Vagina (tissue), 2 donors: Measurements from ENCODE around the gene BRPF3. TPM values are rescaled to one million over a fixed set of nuclear protein-coding genes. Genes with fewer than 3 reads are reported as not detected.

Experiments
- DNase-seq, 2 donors: peaks; one replicate each; pipeline ENCODE4 v3.0.0-alpha.2; 2017; ENCODE audit errors: extremely low spot score in 2 of 2
- H3K27ac ChIP-seq: fragments of 200-600 bp; sonication (generic); one replicate; pipeline ENCODE4 v1.5.1; 2019
- H3K27me3 ChIP-seq: fragments of 200-600 bp; sonication (generic); one replicate; pipeline ENCODE4 v1.5.1; 2019
- H3K36me3 ChIP-seq, 2 donors: fragments of 200-600 bp; sonication (generic); one replicate each; pipeline ENCODE4 v1.5.1; 2017 to 2019
- H3K4me1 ChIP-seq: fragments of 200-600 bp; sonication (generic); one replicate; pipeline ENCODE4 v1.5.1; 2019
- H3K4me3 ChIP-seq, 2 donors: fragments of 200-600 bp; sonication (generic); 1 replicate in 1 of 2; 2 replicates in 1 of 2; pipeline ENCODE4 v1.5.1; 2016 to 2019
- H3K9me3 ChIP-seq: fragments of 200-600 bp; sonication (generic); one replicate; pipeline ENCODE4 v1.5.1; 2019
- CTCF ChIP-seq, 3 experiments: fragments of 450-650 bp in 2 of 3; fragments of 200-600 bp in 1 of 3; sonication (generic) in 1 of 3; IDR thresholded peaks; one replicate each; pipeline ENCODE4 v1.5.1; 2017 to 2019; ENCODE audit warnings: antibody characterized with exemption in 3 of 3, mild to moderate bottlenecking in 2 of 3, moderate library complexity in 2 of 3
- POLR2A ChIP-seq, 2 donors: fragments of 450-650 bp; IDR thresholded peaks; one replicate each; pipeline ENCODE4 v1.6.1; 2017; ENCODE audit warnings: antibody characterized with exemption in 2 of 2, mild to moderate bottlenecking in 2 of 2, moderate library complexity in 2 of 2
- POLR2AphosphoS5 ChIP-seq, 2 donors: sonication (generic); formaldehyde crosslinking; IDR thresholded peaks; one replicate each; pipeline ENCODE4 v1.9.0; 2017; ENCODE audit warnings: antibody characterized with exemption in 2 of 2, mild to moderate bottlenecking in 2 of 2, low read depth in 1 of 2; ENCODE audit not compliant: insufficient read depth in 1 of 2
- intact Hi-C: fragments of 100-400 bp; cut with DNase I; formaldehyde crosslinking; loops from one replicate; pipeline ENCODE4 v1.15.1; 2023
- total RNA-seq: library from RNA; depleted of rRNA; stranded (reverse); fragments of >200 nt; gene quantifications from one replicate; pipeline ENCODE4 v1.2.3, GENCODE V29; 2016

Gene BRPF3
- 18.7 TPM for total RNA-seq

- peak in 1 of 2 donors; percentile 90 for DNase-seq
- Histone ChIP-seq H3K4me1 (peaks cover 26% of the 10 kb centered on the region), H3K36me3 (peaks cover 0 to 9% of the 10 kb centered on the region in 2 donors), H3K9me3 (no peaks in the 10 kb centered on the region), H3K27ac (peak within 1 kb of the TSS; percentile 95), H3K4me3 (peak within 1 kb of the TSS; percentile 64 to 96), H3K27me3 (no peaks in the 10 kb centered on the region)
- intact Hi-C loops = loop anchor here (2.0 to 5.0 kb wide), 2 partner anchors 64 to 169 kb away; partner anchors contain the start of genes MAPK13 and MAPK14
- peak in 1 of 2 donors; percentile 24 for TF ChIP-seq POLR2AphosphoS5 (IDR thresholded peaks at IDR 0.05; ENCODE audit: insufficient read depth in 1 of 2, low read depth in 1 of 2)
- TF ChIP-seq POLR2A (IDR thresholded peaks at IDR 0.05) = peak in 1 of 2 donors; percentile 1
- TF ChIP-seq CTCF (IDR thresholded peaks at IDR 0.05) = peak in 1 of 3 experiments; percentile 31
These were observed at the start of gene BRPF3 for GRCh38 chr6:36196113-36196879. Gene BRPF3, plus strand, starts transcription at chr6:36196744. Its CDS starts 3,579 bp downstream, at chr6:36200323.

- TF ChIP-seq CTCF (IDR thresholded peaks at IDR 0.05) (no peak), POLR2AphosphoS5 (IDR thresholded peaks at IDR 0.05; ENCODE audit: insufficient read depth in 1 of 2, low read depth in 1 of 2) (no peak), POLR2A (IDR thresholded peaks at IDR 0.05) (no peak)
- H3K9me3 ChIP-seq = no peaks in the 10 kb centered on the region
- DNase-seq = no peak
- H3K36me3 ChIP-seq = no peaks in the 10 kb centered on the region
- no peaks in the 10 kb centered on the region for H3K27me3 ChIP-seq
- peaks cover 12% of the 10 kb centered on the region for H3K4me1 ChIP-seq
- no peak overlapping the region for H3K4me3 ChIP-seq
- intact Hi-C loops = no loop called here
- no peak overlapping the region for H3K27ac ChIP-seq
These were observed 49.2 kb upstream of the BRPF3 start for GRCh38 chr6:36147294-36147693.

- no peaks in the 10 kb centered on the region for H3K27me3 ChIP-seq
- no peaks in the 10 kb centered on the region for H3K9me3 ChIP-seq
- peaks cover 12% of the 10 kb centered on the region for H3K4me1 ChIP-seq
- no peaks in the 10 kb centered on the region for H3K36me3 ChIP-seq
- no peak overlapping the region for H3K4me3 ChIP-seq
- H3K27ac ChIP-seq = no peak overlapping the region
- TF ChIP-seq CTCF (IDR thresholded peaks at IDR 0.05) (no peak), POLR2AphosphoS5 (IDR thresholded peaks at IDR 0.05; ENCODE audit: insufficient read depth in 1 of 2, low read depth in 1 of 2) (peak in 1 of 2 donors; percentile 24), POLR2A (IDR thresholded peaks at IDR 0.05) (no peak)
- no peak for DNase-seq
- intact Hi-C loops = no loop called here
These were observed 47.1 kb upstream of the BRPF3 start for GRCh38 chr6:36149476-36149875.

GRCh38 chr6:36150283-36150682 is 46.3 kb upstream of the BRPF3 start:
- no peak for TF ChIP-seq POLR2AphosphoS5 (IDR thresholded peaks at IDR 0.05; ENCODE audit: insufficient read depth in 1 of 2, low read depth in 1 of 2)
- no peak for TF ChIP-seq POLR2A (IDR thresholded peaks at IDR 0.05)
- no peak for TF ChIP-seq CTCF (IDR thresholded peaks at IDR 0.05)
- Histone ChIP-seq H3K27ac (no peak overlapping the region), H3K27me3 (no peaks in the 10 kb centered on the region), H3K4me3 (no peak overlapping the region), H3K36me3 (no peaks in the 10 kb centered on the region), H3K9me3 (no peaks in the 10 kb centered on the region), H3K4me1 (peaks cover 12% of the 10 kb centered on the region)
- DNase-seq = no peak
- intact Hi-C loops = no loop called here

GRCh38 chr6:36154286-36154685 is 42.3 kb upstream of the BRPF3 start:
- Histone ChIP-seq H3K9me3 (no peaks in the 10 kb centered on the region), H3K4me3 (no peak overlapping the region), H3K4me1 (peaks cover 12% of the 10 kb centered on the region), H3K27ac (no peak overlapping the region), H3K36me3 (no peaks in the 10 kb centered on the region), H3K27me3 (no peaks in the 10 kb centered on the region)
- peak in 1 of 2 donors; percentile 76 for TF ChIP-seq POLR2AphosphoS5 (IDR thresholded peaks at IDR 0.05; ENCODE audit: insufficient read depth in 1 of 2, low read depth in 1 of 2)
- TF ChIP-seq CTCF (IDR thresholded peaks at IDR 0.05) = no peak
- DNase-seq = no peak
- intact Hi-C loops = no loop called here
